ENCODE measurements around the gene HTRA3.

Gene HTRA3

DNA sequence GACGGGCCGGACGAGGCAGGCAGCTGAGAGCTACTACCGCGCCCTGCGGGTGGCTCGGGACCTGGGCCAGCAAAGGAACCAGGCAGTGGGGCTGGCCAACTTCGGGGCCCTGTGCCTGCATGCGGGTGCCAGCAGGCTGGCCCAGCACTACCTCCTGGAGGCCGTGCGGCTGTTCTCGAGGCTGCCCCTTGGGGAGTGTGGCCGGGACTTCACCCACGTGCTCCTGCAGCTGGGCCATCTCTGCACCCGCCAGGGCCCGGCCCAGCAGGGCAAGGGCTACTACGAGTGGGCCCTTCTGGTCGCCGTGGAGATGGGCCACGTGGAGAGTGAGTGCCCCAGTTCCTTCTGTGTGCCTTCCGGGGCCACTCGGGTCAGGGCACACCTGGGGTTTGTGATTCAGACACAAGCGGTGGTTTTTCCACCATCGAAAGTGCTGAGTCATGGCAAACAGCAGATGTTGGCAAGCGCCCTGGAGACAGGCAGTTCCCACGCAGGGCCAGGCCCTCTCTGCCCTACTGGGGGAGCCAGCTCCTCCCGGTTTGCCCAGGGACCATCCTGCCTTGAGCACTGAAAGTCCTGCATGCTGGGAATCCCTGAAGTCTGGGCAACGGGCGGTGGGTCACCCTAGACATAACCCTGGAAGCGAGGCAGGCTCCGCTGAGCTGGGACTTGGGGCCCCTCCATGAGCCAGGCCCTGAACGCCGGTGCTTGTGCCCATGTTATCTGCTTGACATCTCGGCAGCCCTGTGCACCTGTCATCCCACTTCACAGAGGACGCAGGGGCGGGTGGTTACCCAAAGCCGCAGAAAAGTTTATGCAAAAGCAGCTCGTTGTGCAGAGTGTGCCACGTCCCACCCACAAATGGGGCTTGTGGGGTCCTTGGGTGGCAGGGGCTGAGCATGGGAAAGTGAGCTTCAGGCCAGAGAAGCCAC is 41.0 kb upstream of the HTRA3 start:
- DNase-seq (ENCODE audit: low read depth in 1 of 2, low spot score in 1 of 2) = peak in 1 of 2 experiments; percentile 31
- no peak for TF ChIP-seq JUND (IDR thresholded peaks at IDR 0.05; ENCODE audit: low read depth)
- in situ Hi-C loops (cut with HindIII; ENCODE audit: low pct_unique_long_range_greater_than_20kb, low sequenced_read_pairs) = no loop called here

DNA sequence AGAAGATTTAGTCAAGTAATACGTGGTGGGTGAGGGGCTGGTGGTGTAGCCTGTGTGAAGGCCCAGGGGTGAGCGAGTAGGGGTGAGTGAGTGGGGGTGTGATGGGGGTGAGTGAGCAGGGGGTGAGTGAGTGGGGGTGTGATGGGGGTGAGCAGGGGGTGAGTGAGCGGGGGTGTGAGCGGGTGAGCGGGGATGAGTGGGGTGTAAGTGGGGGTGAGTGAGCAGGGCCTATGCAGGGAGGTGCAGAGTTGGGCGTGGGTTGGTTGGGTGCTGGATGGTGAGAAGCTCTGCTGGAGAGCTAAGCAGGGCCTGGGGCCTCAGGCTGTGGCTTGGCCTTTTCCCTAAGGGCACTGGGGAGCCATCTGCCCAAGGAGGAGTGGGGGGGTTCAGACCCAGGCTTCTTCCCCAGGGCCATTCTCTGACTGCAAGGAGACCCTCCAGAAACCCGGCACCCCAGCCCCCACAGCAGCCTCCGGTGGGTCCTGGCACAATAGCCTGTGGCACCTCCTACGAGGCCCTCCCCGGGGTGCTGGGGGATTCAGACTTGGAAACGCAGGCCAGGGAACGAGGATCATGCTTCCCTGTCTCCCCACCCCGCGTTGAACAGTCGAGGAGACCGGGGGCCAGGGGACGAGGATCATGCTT is 40.1 kb upstream of the HTRA3 start:
- in situ Hi-C loops (cut with HindIII; ENCODE audit: low pct_unique_long_range_greater_than_20kb, low sequenced_read_pairs) = no loop called here
- DNase-seq (ENCODE audit: low read depth in 1 of 2, low spot score in 1 of 2) = no peak
- TF ChIP-seq JUND (IDR thresholded peaks at IDR 0.05; ENCODE audit: low read depth) = no peak

DNA sequence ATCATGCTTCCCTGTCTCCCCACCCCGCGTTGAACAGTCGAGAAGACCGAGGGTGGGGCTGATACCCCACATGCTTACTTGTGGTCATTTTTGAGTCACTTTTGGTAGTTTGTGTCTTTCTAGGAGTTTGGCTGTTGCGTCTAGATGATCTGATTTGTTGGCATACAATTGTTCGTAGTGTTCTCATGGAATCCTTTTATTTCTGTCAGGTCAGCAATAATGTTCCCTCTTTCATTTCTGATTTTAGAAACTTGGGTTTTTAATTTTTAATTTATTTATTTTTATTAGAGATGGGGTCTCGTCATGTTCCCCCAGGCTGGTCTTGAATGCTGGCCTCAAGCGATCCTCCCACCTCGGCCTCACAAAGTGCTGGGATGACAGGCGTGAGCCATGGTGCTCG is 39.5 kb upstream of the HTRA3 start:
- in situ Hi-C loops (cut with HindIII; ENCODE audit: low pct_unique_long_range_greater_than_20kb, low sequenced_read_pairs) = no loop called here
- DNase-seq (ENCODE audit: low read depth in 1 of 2, low spot score in 1 of 2) = no peak
- no peak for TF ChIP-seq JUND (IDR thresholded peaks at IDR 0.05; ENCODE audit: low read depth)

DNA sequence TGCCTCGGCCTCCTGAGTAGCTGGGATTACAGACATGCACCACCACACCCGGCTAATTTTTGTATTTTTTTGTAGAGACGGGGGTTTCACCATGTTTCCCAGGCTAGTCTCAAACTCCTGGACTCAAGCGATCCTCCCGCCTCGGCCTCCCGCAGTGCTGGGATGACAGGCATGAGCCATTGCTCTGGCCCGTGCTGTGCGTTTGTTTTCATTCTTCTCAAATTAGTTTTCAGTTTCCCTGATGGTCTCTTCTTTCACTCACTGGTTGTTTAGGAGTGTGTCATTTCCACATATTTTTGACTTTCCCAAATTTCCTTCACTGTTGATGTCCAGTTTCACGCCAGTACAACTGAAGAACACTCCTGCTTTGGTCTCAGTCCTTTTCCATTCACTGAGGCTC is 38.7 kb upstream of the HTRA3 start:
- TF ChIP-seq JUND (IDR thresholded peaks at IDR 0.05; ENCODE audit: low read depth) = no peak
- DNase-seq (ENCODE audit: low read depth in 1 of 2, low spot score in 1 of 2) = no peak
- in situ Hi-C loops (cut with HindIII; ENCODE audit: low pct_unique_long_range_greater_than_20kb, low sequenced_read_pairs) = no loop called here

DNA sequence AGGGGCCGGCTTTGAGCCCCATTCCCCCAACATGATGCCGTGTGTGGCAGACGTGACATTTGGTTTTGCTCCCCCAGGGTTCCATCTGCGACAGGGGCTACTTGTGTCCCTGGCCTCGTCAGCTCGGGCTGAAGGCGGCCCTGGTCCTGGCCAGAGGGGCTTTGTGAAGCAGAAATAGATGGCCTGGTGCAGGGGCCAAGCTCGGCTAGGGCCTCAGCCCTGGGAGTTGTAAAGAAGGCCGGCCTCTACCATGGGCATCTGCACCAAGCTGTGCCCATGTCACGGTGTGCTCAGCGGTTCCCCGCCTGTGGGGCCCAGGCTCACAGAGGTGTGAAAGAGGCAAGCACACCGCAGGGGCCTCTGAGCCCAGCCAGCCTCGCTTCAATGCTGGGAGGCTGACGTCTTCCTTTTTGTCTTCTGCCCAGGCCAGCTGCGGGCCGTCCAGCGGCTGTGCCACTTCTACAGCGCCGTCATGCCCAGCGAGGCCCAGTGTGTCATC is 38.0 kb upstream of the HTRA3 start:
- in situ Hi-C loops (cut with HindIII; ENCODE audit: low pct_unique_long_range_greater_than_20kb, low sequenced_read_pairs) = no loop called here
- DNase-seq (ENCODE audit: low read depth in 1 of 2, low spot score in 1 of 2) = no peak
- TF ChIP-seq JUND (IDR thresholded peaks at IDR 0.05; ENCODE audit: low read depth) = no peak

DNA sequence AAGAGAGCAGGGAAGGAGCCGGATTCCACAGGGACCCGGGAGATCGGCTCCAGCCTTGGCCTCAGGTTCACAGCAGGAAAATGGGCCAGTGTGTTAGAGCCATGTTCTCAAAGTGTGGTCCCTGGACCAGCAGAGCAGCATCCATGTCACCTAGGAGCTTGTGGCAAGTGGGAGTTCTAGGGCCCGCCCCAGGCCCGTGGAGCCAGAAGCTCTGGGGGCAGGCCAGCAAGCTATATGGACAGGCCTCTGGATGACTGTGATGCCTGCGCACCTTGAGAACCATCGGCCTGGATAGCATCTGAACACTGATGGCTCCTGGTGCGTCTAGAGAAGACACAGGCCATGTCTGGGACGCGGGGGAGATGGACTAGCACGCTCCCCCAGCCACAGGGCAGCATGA is 36.8 kb upstream of the HTRA3 start:
- no peak for TF ChIP-seq JUND (IDR thresholded peaks at IDR 0.05; ENCODE audit: low read depth)
- in situ Hi-C loops (cut with HindIII; ENCODE audit: low pct_unique_long_range_greater_than_20kb, low sequenced_read_pairs) = no loop called here
- no peak for DNase-seq (ENCODE audit: low read depth in 1 of 2, low spot score in 1 of 2)

DNA sequence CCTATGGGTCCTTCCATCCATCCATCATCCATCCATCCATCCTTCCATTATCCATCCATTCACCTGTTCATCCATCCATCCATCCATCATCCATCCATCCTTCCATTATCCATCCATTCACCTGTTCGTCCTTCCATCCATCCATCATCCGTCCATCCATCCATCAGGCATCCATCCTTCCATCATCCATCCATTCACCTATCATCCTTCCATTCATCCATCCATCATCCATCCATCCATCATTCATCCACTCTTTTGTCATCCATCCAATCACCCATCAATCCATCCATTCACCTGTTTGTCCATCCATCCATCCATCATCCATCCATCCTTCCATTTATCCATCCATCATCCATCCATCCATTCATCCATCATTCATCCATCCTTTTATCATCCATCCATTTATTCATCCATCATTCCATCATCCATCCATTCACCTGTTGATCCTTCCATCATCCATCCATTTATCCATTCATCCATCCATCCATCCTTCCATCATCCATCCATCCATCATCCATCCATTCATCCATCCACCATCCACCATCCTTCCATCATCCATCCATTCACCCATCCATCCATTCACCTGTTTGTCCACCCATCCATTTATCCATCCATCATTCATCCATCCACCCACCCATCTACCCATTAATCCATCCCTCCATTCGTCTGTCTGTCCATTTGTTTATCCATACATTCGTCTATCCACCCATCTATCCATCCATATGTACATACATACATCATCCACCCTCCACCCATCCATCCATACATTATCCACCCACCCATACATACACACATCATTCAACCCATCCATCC is 35.7 kb upstream of the HTRA3 start:
- DNase-seq (ENCODE audit: low read depth in 1 of 2, low spot score in 1 of 2) = no peak
- in situ Hi-C loops (cut with HindIII; ENCODE audit: low pct_unique_long_range_greater_than_20kb, low sequenced_read_pairs) = no loop called here
- no peak for TF ChIP-seq JUND (IDR thresholded peaks at IDR 0.05; ENCODE audit: low read depth)

DNA sequence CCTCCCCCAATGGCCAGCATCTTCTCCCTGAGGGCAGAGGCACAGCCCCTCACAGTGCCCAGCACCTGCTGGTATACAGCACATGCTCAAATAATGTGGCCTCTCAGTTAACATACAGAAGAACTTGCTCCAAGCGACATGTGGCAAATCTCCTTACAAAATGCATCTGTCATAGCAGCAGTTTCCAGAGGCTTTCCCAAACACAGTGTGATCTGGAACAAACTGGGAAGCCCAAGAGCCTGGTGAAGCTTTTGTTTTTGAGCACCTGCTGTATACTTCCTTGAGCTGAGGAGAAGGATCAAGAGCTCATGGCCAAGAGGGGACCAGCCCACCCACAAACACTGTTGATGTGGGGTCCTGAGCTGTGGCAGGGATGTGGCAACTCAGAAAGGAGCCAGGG is 34.8 kb upstream of the HTRA3 start:
- no peak for DNase-seq (ENCODE audit: low read depth in 1 of 2, low spot score in 1 of 2)
- in situ Hi-C loops (cut with HindIII; ENCODE audit: low pct_unique_long_range_greater_than_20kb, low sequenced_read_pairs) = no loop called here
- no peak for TF ChIP-seq JUND (IDR thresholded peaks at IDR 0.05; ENCODE audit: low read depth)

DNA sequence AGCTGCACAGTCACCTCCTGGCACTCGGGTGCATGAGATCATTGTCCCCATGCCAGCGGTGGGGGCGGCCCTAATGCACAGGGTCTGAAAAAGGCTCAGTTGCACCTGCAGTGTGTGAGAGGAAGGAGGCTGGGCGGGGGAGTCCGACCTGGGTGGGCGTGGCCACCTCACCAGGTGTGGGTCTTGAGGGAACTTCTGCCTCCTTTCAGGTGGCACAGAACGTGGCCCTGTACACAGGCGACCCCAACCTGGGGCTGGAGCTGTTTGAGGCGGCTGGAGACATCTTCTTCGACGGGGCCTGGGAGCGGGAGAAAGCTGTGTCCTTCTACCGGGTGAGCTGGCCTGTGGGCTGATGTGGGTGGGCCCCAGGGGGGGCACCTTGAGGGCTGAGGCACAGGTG is 34.3 kb upstream of the HTRA3 start:
- DNase-seq (ENCODE audit: low read depth in 1 of 2, low spot score in 1 of 2) = no peak
- no peak for TF ChIP-seq JUND (IDR thresholded peaks at IDR 0.05; ENCODE audit: low read depth)
- in situ Hi-C loops (cut with HindIII; ENCODE audit: low pct_unique_long_range_greater_than_20kb, low sequenced_read_pairs) = no loop called here

DNA sequence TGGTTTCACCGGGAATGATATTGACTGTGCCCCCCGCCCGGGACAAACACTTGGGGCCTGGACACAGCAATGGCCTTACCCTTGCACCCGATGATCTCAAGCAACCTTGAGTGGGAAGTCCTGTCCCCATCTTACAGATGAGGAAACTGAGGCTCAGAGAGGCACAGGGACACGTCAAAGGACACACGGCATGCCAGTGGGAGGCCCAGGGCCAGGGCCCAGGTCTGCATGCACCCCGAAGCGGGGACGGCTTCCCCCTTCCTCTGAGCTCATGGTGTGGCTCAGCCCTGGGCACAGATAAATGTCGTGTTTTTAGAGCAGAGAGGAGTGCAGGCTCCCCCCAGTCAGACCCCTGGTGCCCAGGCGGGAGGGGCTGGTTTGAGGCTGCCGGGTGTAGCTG is 33.9 kb upstream of the HTRA3 start:
- DNase-seq (ENCODE audit: low read depth in 1 of 2, low spot score in 1 of 2) = no peak
- in situ Hi-C loops (cut with HindIII; ENCODE audit: low pct_unique_long_range_greater_than_20kb, low sequenced_read_pairs) = no loop called here
- TF ChIP-seq JUND (IDR thresholded peaks at IDR 0.05; ENCODE audit: low read depth) = no peak

DNA sequence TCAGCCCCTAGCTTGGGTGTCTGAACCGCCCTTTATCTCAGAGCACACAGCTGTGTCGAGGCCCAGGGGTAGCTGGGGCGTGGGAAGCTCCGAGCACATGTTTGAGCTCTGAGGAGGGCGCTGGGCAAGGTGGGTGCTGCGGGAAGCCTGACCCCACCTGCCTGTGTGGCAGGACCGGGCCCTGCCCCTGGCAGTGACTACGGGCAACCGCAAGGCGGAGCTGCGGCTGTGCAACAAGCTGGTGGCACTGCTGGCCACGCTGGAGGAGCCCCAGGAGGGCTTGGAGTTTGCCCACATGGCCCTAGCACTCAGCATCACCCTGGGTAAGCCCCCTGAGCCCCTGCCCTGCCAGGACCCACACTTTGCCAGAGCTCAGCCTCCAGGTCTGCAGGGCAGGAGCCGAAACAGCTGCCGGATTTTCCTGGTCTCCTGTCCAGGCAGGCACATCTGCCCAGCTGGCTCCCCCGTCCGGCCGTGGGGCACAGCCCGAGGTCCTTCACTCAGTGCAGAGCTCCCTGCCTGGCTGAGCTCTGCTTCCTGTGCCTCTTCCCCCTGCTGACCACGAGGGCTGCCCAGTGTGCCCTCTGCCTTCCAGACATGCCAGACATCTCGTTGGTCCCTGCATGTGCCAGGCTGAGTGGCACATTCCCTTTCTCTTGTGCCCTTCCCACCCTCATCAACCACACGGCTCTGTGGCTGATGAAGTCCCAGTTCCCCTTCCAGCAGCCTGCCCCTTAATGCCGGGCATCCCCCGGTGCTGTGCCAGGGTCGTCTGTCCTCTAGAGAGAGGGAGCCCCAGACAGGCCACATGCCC is 33.2 kb upstream of the HTRA3 start:
- no peak for DNase-seq (ENCODE audit: low read depth in 1 of 2, low spot score in 1 of 2)
- in situ Hi-C loops (cut with HindIII; ENCODE audit: low pct_unique_long_range_greater_than_20kb, low sequenced_read_pairs) = no loop called here
- TF ChIP-seq JUND (IDR thresholded peaks at IDR 0.05; ENCODE audit: low read depth) = no peak

DNA sequence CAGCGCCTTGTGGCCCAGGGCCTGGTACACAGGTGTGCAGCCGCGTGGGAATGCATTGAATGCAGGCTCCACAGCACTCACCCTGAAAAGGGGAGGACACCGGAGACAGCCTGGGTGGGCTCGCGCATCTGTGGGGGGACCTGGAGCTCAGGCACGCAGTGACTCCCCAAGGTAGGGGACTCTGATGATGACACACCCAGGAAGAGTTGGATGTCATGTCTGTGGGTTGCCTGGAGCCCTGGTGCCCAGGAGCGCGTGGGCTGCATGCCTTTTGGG is 32.7 kb upstream of the HTRA3 start:
- TF ChIP-seq JUND (IDR thresholded peaks at IDR 0.05; ENCODE audit: low read depth) = no peak
- DNase-seq (ENCODE audit: low read depth in 1 of 2, low spot score in 1 of 2) = no peak
- in situ Hi-C loops (cut with HindIII; ENCODE audit: low pct_unique_long_range_greater_than_20kb, low sequenced_read_pairs) = no loop called here

Measured in T47D (cell line).